22Rv1 (cell line): ENCODE data around the gene DIP2A.

Experiments
- CTCF ChIP-seq: fragments of 450-650 bp; IDR thresholded peaks from 2 replicates; pipeline ENCODE4 v1.5.1; 2017; ENCODE audit warnings: mild to moderate bottlenecking
- ZFX ChIP-seq: fragments of 450-650 bp; IDR thresholded peaks from 2 replicates; pipeline ENCODE4 v1.6.1; 2017; ENCODE audit warnings: antibody characterized with exemption, borderline replicate concordance

GRCh38 chr21:46556802-46557201 lies 98.1 kb downstream of the DIP2A start:
- TF ChIP-seq CTCF = no peak
- TF ChIP-seq ZFX = no peak
